Measurements from ENCODE around the gene ACACA. TPM values are rescaled to one million over a fixed set of nuclear protein-coding genes. Genes with fewer than 3 reads are reported as not detected.
A peak's percentile ranks its signal among the peaks of the same experiment; 100 is the strongest.

ACACA gene
- total and polyA plus RNA-seq, 9 of the 15 experiments (the other 6 are each of a cell fraction or from before 2014, with no cell fraction given): 35.9 to 135 (median 88.4) TPM

- no peak for TF ChIP-seq FOXO4 (CRISPR knock-in tag; IDR thresholded peaks at IDR 0.05)
- no peak for TF ChIP-seq ZNF707 (CRISPR knock-in tag; conservative IDR thresholded peaks at IDR 0.05)
- TF ChIP-seq HIVEP1 (CRISPR knock-in tag; IDR thresholded peaks at IDR 0.05): no peak
- TF ChIP-seq KHSRP (IDR thresholded peaks at IDR 0.05): no peak
- TF ChIP-seq MEIS2 (IDR thresholded peaks at IDR 0.05; ENCODE audit: partially characterized antibody): peak; percentile 100
- no peak for TF ChIP-seq THAP7 (CRISPR knock-in tag; IDR thresholded peaks at IDR 0.05)
- no peak for TF ChIP-seq TAL1 (IDR thresholded peaks at IDR 0.05)
- TF ChIP-seq SIN3B (IDR thresholded peaks at IDR 0.05; ENCODE audit: low read depth): no peak
- TF ChIP-seq FOSL1 (tag; conservative IDR thresholded peaks at IDR 0.05): peak; percentile 59
- TF ChIP-seq POLR2AphosphoS5 (IDR thresholded peaks at IDR 0.05; ENCODE audit: control insufficient read depth, insufficient read depth, low read depth, low read length): peak; percentile 42; the same call in 1 of the 2 replicates
- no peak for TF ChIP-seq CREB3L1 (IDR thresholded peaks at IDR 0.05; ENCODE audit: borderline replicate concordance, low read depth)
- TF ChIP-seq MEF2A (IDR thresholded peaks at IDR 0.05; ENCODE audit: control insufficient read depth, low read depth, low read length): no peak
- TF ChIP-seq KAT7 (CRISPR knock-in tag; IDR thresholded peaks at IDR 0.05; ENCODE audit: borderline replicate concordance): no peak
- TF ChIP-seq PKNOX1 (IDR thresholded peaks at IDR 0.05): peak; percentile 96
- TF ChIP-seq CREM (IDR thresholded peaks at IDR 0.05; ENCODE audit: low read depth): peak; percentile 22; the same call in 1 of the 2 replicates
- 0 out of 2 replicates have a peak, but pooled peaks have one; percentile 30 for TF ChIP-seq MYC (IDR thresholded peaks at IDR 0.05; ENCODE audit: low read depth, low read length)
- no peak for TF ChIP-seq MYC (CRISPR knock-in tag; IDR thresholded peaks at IDR 0.05; ENCODE audit: borderline replicate concordance, low read depth)
- TF ChIP-seq PURB (CRISPR knock-in tag; IDR thresholded peaks at IDR 0.05; ENCODE audit: low read depth): no peak
- TF ChIP-seq RFX1 (IDR thresholded peaks at IDR 0.05): no peak
- no peak for TF ChIP-seq ZNF57 (CRISPR knock-in tag; IDR thresholded peaks at IDR 0.05)
- 0 out of 2 replicates have a peak, but pooled peaks have one; percentile 38 for TF ChIP-seq RB1 (IDR thresholded peaks at IDR 0.05; ENCODE audit: low read depth)
- TF ChIP-seq BHLHE40 (IDR thresholded peaks at IDR 0.05; ENCODE audit: low read length): peak; percentile 42
- TF ChIP-seq ZNF184 (CRISPR knock-in tag; IDR thresholded peaks at IDR 0.05): no peak
- TF ChIP-seq JUND (IDR thresholded peaks at IDR 0.05; ENCODE audit: borderline replicate concordance, low read depth, low read length): peak; percentile 67; the same call in 1 of the 2 replicates
- TF ChIP-seq JUND (tag; IDR thresholded peaks at IDR 0.05; ENCODE audit: borderline replicate concordance, low read depth, low read length): no peak
- no peak for TF ChIP-seq THRAP3 (IDR thresholded peaks at IDR 0.05; ENCODE audit: borderline replicate concordance)
- TF ChIP-seq PHF20 (IDR thresholded peaks at IDR 0.05; ENCODE audit: partially characterized antibody): no peak
- no peak for TF ChIP-seq GTF2E2 (tag; IDR thresholded peaks at IDR 0.05)
Observed at GRCh38 chr17:37047631-37048104, 359.0 kb downstream of the ACACA start (continued).

Data from K562 (cell line).